Endothelial cell of umbilical vein (primary cell): Measurements from ENCODE around the gene RAB20. TPM values are rescaled to one million over a fixed set of nuclear protein-coding genes. Genes with fewer than 3 reads are reported as not detected.

ENCODE experiments used
- BruUV-seq: library from RNA; stranded (reverse); fragments of 400-500 nt; replicated peaks from 2 replicates; lab custom pipeline; 2021; lab: Mats Ljungman, UMichigan
- CTCF ChIA-PET: fragments of 300-600, 350-600 bp; sonication (Branson Sonifier 250); formaldehyde crosslinking; loops from one replicate; lab custom pipeline; 2021; ENCODE audit warnings: antibody characterized with exemption, inconsistent platforms; lab: Charles Lee
- POLR2A ChIA-PET: fragments of 300-600, 350-600 bp; sonication (Branson Sonifier 250); formaldehyde crosslinking; loops from one replicate; lab custom pipeline; 2021; ENCODE audit warnings: antibody characterized with exemption, inconsistent platforms; lab: Charles Lee
- DNase-seq: peaks from one replicate; pipeline ENCODE4 v3.0.0-alpha.2; 2011; ENCODE audit warnings: low read depth, low spot score
- FAIRE-seq: peaks from 2 replicates; lab custom pipeline; 2011; peaks lifted over from hg19 to GRCh38; lab: Jason Lieb, UNC
- H2AFZ ChIP-seq: 2 replicates; pipeline ENCODE4 v1.6.0; 2012; ENCODE audit warnings: low read depth, low read length, control low read depth, inconsistent platforms
- H3K27ac ChIP-seq: 2 replicates; pipeline ENCODE4 v1.5.1; 2011; ENCODE audit warnings: low read depth, mild to moderate bottlenecking, control low read depth, low read length, moderate library complexity; ENCODE audit not compliant: insufficient read depth
- H3K27me3 ChIP-seq, 2 experiments: 2 replicates each; pipeline versions ENCODE4 v1.6.0 to v1.6.1; 2011; ENCODE audit warnings: low read length in 2 of 2, mixed read lengths in 1 of 2; ENCODE audit not compliant: control insufficient read depth in 2 of 2, insufficient read depth in 2 of 2
- H3K36me3 ChIP-seq, 2 experiments: 2 replicates in 1 of 2; 3 replicates in 1 of 2; pipeline ENCODE4 v1.5.1; 2011; ENCODE audit warnings: low read length in 2 of 2, mild to moderate bottlenecking in 1 of 2, moderate library complexity in 1 of 2; ENCODE audit not compliant: control insufficient read depth in 2 of 2, insufficient read depth in 2 of 2; ENCODE audit errors: extremely low read depth in 1 of 2
- H3K4me1 ChIP-seq: 3 replicates; pipeline ENCODE4 v1.5.1; 2011; ENCODE audit warnings: mild to moderate bottlenecking, low read length; ENCODE audit not compliant: control insufficient read depth, insufficient read depth; ENCODE audit errors: extremely low read depth
- H3K4me2 ChIP-seq: 2 replicates; pipeline ENCODE4 v1.6.1; 2011; ENCODE audit warnings: low read length, control low read depth, mixed read lengths; ENCODE audit not compliant: insufficient read depth
- H3K4me3 ChIP-seq, 3 experiments: fragments of 200-600 bp in 1 of 3; sonication (generic), shearing (Covaris generic) in 1 of 3; replicated peaks in 1 of 3; 2 replicates each; pipeline ENCODE4 v1.5.1; 2011 to 2016; ENCODE audit warnings: control low read depth in 3 of 3, low read length in 3 of 3, mild to moderate bottlenecking in 2 of 3, inconsistent platforms in 1 of 3, low read depth in 1 of 3, moderate library complexity in 1 of 3; ENCODE audit not compliant: insufficient read depth in 1 of 3
- H3K79me2 ChIP-seq: 2 replicates; pipeline ENCODE4 v1.6.0; 2012; ENCODE audit warnings: low read length, inconsistent platforms; ENCODE audit not compliant: control insufficient read depth, insufficient read depth
- H3K9ac ChIP-seq: replicated peaks from 2 replicates; pipeline ENCODE3; 2011; ENCODE audit warnings: low read length, control low read depth; ENCODE audit not compliant: insufficient read depth; ENCODE audit errors: extremely low read depth
- H3K9me1 ChIP-seq: replicated peaks from 3 replicates; pipeline ENCODE4 v1.6.0; 2011; ENCODE audit warnings: mild to moderate bottlenecking, low read length; ENCODE audit not compliant: control insufficient read depth, insufficient read depth; ENCODE audit errors: extremely low read depth
- H3K9me3 ChIP-seq: replicated peaks from 2 replicates; pipeline ENCODE4 v1.5.1; 2012; ENCODE audit warnings: low read length, inconsistent platforms; ENCODE audit not compliant: control insufficient read depth, insufficient read depth
- H4K20me1 ChIP-seq: replicated peaks from 2 replicates; pipeline ENCODE3; 2011; ENCODE audit warnings: mild to moderate bottlenecking, low read length; ENCODE audit not compliant: control insufficient read depth, insufficient read depth; ENCODE audit errors: extremely low read depth
- EZH2 ChIP-seq: IDR thresholded peaks from 2 replicates; pipeline ENCODE4 v1.6.1; 2012; ENCODE audit warnings: borderline replicate concordance, low read depth, mild to moderate bottlenecking, moderate library complexity, low read length, inconsistent platforms; ENCODE audit not compliant: severe bottlenecking
- FOS ChIP-seq: IDR thresholded peaks from 2 replicates; pipeline ENCODE4 v1.6.1; 2011; ENCODE audit warnings: mild to moderate bottlenecking, low read length, moderate library complexity, borderline replicate concordance; ENCODE audit not compliant: insufficient read depth
- GATA2 ChIP-seq: IDR thresholded peaks from 2 replicates; pipeline ENCODE4 v1.7.0; 2011; ENCODE audit warnings: low read depth, mild to moderate bottlenecking, moderate library complexity, mixed read lengths, low read length; ENCODE audit not compliant: insufficient read length, insufficient read depth
- JUN ChIP-seq: IDR thresholded peaks from 2 replicates; pipeline ENCODE4 v1.6.1; 2011; ENCODE audit warnings: borderline replicate concordance, low read depth; ENCODE audit not compliant: insufficient read length, insufficient read depth
- MYC ChIP-seq: IDR thresholded peaks from one replicate; pipeline ENCODE4 v1.6.1; 2011; ENCODE audit warnings: mild to moderate bottlenecking, low read depth, low read length
- POLR2A ChIP-seq: IDR thresholded peaks from 2 replicates; pipeline ENCODE4 v1.6.1; 2012; ENCODE audit warnings: low read depth, mild to moderate bottlenecking, control low read depth, low read length
- POLR2AphosphoS5 ChIP-seq: IDR thresholded peaks from 2 replicates; pipeline ENCODE4 v1.6.1; 2012; ENCODE audit warnings: low read depth, mild to moderate bottlenecking, control low read depth, low read length, moderate library complexity; ENCODE audit not compliant: insufficient read depth
- dilution Hi-C: fragments of 300-500 bp; cut with MboI; formaldehyde crosslinking; loops from one replicate; pipeline ENCODE4 v1.15.0; 2019; ENCODE audit warnings: low sequenced_read_pairs; ENCODE audit not compliant: extremely low pct_ligation_motif_present
- intact Hi-C: fragments of 100-400 bp; cut with micrococcal nuclease; formaldehyde crosslinking; loops from one replicate; pipeline ENCODE4 v1.10.0; 2022
- polyA plus RNA-seq, 4 experiments: library from polyadenylated mRNA; depleted of rRNA in 3 of 4; stranded (reverse) in 3 of 4; unstranded in 1 of 4; fragments of >200 nt; gene quantifications; 2 replicates each; pipeline versions ENCODE4 v1.2.1 to v1.2.3, GENCODE V29; 2011 to 2012; ENCODE audit warnings: missing spikeins in 1 of 4
- total RNA-seq: library from RNA; stranded (reverse); gene quantifications from 2 replicates; pipeline ENCODE4 v1.2.3, GENCODE V29; 2021
- TF ChIP-seq, protein P1 (sequence below): IDR thresholded peaks from 2 replicates; pipeline ENCODE4 v1.6.1; 2011; ENCODE audit not compliant: insufficient read depth, insufficient read length
- TF ChIP-seq, protein P2 (sequence below), 2 donors: IDR thresholded peaks; 1 replicate in 1 of 2; 2 replicates in 1 of 2; pipeline ENCODE4 v1.5.1; 2011; ENCODE audit warnings: low read length in 2 of 2, mild to moderate bottlenecking in 2 of 2, moderate library complexity in 2 of 2, control low read depth in 1 of 2, inconsistent platforms in 1 of 2, low read depth in 1 of 2; ENCODE audit not compliant: insufficient read depth in 1 of 2; ENCODE audit errors: extremely low read depth in 1 of 2

RAB20 gene
- total and polyA plus RNA-seq, 2 donors (not counting 3 experiments of a cell fraction or from before 2014, with no cell fraction given), result 1.3 to 1.7 TPM

DNA sequence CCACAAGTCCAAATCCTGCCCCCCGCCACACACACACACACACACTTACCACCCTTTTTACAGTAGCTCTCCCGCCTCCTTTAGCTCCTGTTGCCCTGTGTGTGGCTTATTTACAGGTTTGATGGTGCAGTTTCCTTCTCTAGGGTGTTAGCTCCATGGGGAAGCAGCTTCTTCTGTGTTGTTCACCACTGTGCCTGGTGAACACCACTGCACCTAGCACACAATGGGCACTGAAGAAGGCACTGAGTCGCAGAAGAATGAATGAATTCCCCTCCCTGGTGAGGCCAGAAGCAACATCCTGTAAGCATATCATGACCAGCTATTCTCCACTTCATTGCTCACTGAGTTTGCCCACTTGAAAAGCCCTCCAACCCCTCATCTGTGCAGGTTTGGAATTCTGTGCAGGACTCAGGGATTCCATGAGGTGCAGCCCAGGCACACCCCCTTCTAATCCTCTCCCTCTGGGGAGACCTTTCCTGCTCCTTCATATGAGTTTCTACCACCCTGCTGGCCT is 3.0 kb upstream of the RAB20 start:
- Histone ChIP-seq H3K4me1 (peaks cover 8% of the 10 kb centered on the region), H3K36me3 (no peaks in the 10 kb centered on the region), H3K27ac (no peak overlapping the region), H4K20me1 (no peaks in the 10 kb centered on the region), H2AFZ (no peak overlapping the region), H3K9me3 (no peaks in the 10 kb centered on the region), H3K27me3 (peaks cover 18 to 22% of the 10 kb centered on the region in 2 experiments), H3K9ac (no peak overlapping the region), H3K4me2 (no peak overlapping the region), H3K9me1 (no peaks in the 10 kb centered on the region), H3K4me3 (no peak overlapping the region), H3K79me2 (no peaks in the 10 kb centered on the region)
- CTCF ChIA-PET, result no interaction called here
- dilution Hi-C loops (no loop called here), intact Hi-C loops (no loop called here)
- no peak for TF ChIP-seq POLR2A
- TF ChIP-seq, protein P1, sequence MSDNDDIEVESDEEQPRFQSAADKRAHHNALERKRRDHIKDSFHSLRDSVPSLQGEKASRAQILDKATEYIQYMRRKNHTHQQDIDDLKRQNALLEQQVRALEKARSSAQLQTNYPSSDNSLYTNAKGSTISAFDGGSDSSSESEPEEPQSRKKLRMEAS, result no peak
- no peak for TF ChIP-seq POLR2AphosphoS5
- TF ChIP-seq JUN, result no peak
- TF ChIP-seq EZH2, result no peak
- TF ChIP-seq MYC, result no peak
- no peak for TF ChIP-seq GATA2
- no peak for TF ChIP-seq FOS
- TF ChIP-seq, protein P2, sequence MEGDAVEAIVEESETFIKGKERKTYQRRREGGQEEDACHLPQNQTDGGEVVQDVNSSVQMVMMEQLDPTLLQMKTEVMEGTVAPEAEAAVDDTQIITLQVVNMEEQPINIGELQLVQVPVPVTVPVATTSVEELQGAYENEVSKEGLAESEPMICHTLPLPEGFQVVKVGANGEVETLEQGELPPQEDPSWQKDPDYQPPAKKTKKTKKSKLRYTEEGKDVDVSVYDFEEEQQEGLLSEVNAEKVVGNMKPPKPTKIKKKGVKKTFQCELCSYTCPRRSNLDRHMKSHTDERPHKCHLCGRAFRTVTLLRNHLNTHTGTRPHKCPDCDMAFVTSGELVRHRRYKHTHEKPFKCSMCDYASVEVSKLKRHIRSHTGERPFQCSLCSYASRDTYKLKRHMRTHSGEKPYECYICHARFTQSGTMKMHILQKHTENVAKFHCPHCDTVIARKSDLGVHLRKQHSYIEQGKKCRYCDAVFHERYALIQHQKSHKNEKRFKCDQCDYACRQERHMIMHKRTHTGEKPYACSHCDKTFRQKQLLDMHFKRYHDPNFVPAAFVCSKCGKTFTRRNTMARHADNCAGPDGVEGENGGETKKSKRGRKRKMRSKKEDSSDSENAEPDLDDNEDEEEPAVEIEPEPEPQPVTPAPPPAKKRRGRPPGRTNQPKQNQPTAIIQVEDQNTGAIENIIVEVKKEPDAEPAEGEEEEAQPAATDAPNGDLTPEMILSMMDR (IDR thresholded peaks at IDR 0.05; ENCODE audit: extremely low read depth in 1 of 2, insufficient read depth in 1 of 2, low read depth in 1 of 2, low read length in 2 of 2), result no peak
- BruUV-seq, result no TSS peak
- FAIRE-seq (no peak), DNase-seq (no peak)
- POLR2A ChIA-PET, result no interaction called here
